GM18861 (cell line): ENCODE results near the gene RRP8.

ENCODE experiments used
- ATAC-seq: cut with Tn5 transposase; IDR thresholded peaks from one replicate; pipeline ENCODE4 v1.9.1; 2021; ENCODE audit not compliant: unreplicated experiment

Gene RRP8

GRCh38 chr11:6618117-6619003, 14.9 kb upstream of the RRP8 start:
- no peak for ATAC-seq

GRCh38 chr11:6617315-6617781, 13.9 kb upstream of the RRP8 start:
- no peak for ATAC-seq

DNA sequence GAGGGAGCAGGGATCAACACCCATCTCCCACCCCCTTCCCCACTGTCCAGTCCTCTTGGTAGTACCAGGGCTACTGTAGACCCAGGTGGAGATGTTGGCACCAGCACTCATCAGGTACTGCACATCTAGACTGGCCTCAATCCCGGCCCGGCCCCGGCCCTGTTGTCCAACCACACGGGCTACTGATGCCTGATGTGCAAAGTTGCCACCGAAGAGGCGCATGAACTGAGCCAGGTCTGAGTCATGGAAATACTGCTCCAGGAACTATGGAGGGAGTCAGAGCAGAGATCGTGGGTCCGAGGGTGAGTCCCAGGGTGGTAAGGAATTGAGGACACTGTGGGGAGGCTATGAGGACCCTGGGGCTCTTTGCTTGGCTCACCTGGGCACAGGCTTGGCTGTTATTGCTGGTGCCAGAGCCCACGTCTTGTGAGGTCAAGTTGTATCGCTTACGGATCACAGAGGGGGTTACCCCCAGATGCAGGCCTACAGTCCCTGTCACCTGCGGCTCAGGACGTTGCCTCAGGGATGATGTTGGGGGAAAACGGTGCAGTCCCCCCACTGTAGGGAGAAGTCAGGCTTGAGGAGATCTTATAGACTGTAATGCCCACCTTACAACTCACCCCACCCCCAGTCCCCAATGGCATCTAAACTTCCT, 13.3 kb upstream of the RRP8 start:
- ATAC-seq, result no peak

DNA sequence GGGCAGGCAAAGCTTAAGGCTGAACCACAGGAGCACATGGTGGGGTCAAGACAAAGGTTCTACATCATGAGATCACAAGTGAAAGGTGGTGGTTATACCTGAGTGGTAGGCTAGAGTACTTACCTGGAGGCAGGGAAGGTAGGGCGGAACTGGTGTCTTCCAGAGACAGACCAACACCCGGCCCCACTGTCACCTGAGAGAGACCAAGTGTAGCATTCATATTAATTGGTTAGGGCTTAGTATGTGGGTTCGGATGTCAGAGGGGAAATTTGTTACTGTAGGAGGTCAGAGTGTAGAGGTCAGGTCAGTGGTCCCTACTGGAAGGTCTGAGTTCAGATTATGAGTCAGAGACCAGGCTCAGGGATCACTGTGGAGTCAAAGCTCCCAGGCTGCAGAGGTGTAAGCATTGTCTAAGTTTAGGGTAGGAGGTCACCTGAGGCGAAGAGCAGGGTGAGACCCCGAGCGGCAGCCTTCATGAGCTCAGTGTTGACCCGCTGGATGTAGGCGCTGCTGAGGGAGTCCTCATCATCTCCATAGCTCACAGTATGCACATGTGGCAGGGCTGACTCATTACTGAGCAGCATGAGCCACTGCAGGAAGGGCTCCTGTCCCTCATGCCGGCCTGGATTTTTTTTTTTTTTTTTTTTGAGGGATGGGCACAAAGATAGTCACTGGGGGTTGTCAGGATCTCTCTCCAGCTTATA, 12.6 kb upstream of the RRP8 start:
- ATAC-seq, result no peak

DNA sequence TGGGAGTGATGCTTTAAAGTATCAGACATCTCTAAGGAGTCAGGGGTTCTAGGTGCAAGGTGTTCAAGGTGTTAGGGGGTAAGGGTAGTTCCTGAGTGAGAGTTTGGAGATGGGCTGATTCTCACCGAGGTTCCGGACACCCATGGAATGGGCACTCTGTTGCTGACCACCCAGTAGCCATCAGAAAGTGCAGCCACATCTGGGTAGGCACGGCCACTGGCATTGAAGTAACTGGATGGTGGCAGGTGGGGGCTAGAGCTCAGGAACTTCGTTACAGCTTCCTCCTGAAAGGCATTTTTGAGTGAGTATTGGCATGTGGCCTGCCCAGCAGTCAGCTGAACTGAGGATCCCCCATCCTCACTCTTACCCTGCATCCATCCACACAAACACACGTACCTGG, 11.6 kb upstream of the RRP8 start:
- no peak for ATAC-seq

- no peak for ATAC-seq
Observed at GRCh38 chr11:6614446-6614845, 11.0 kb upstream of the RRP8 start.

GRCh38 chr11:6613496-6613895, 10.1 kb upstream of the RRP8 start:
- ATAC-seq, result no peak

DNA sequence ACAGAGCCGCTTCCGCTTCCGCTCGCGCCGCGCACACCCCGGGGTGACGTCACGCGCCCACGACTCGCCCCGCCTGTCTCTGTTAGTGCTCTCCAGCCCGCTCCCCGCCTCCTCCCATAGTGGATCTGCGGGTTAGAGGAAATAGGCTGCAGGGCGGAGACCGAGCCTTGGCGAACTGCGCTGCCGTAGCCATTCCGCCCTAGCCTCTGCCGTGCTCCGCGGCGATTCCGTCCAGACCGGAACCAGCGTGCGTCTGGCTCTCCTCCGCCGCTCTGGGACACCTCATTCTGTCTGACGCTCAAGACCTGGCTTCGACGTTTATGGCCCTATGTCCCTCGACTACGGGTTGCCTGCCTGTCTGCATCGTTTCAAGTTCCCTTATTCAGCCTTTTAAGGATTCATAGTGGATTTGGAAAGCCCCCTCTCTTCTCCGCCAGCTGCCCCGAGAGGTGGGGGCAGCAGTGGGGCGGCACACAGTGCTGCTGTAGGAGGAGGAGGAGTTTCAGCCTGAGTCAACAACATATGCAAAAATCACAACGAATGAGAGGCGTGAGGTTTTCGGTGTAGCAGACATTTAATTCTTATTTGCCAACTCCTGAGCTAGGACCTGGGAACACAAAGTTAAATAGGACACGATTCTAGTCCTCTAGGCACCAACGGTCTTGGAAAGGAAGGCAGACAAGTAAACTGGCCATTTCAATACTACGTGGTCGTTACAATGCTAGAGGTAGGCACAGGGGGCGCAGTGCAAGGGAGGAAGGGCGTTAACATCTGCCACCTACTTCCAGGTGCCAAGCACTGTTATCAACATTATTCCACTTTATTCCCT, 9.0 kb upstream of the RRP8 start, which contains the start of gene TAF10:
Gene TAF10, minus strand, starts transcription at position 4 of the 829 bp plus-strand sequence. CDS start 27 bp downstream, outside the sequence.
- ATAC-seq, result peak; percentile 69

DNA sequence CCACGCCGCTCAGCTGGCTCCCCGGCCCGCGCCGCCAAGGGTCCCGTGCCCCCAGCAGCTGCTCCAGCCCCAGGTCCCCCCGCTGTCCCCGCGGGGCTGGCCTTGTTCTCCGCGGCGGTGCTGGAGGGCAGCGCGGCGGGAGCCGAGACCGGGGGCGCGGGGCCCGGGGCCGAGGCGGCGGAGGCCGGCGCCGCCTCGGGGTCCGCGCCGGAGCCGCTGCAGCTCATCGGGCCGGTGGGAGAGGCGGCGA, 8.5 kb upstream of the RRP8 start:
- ATAC-seq, result peak; percentile 4

DNA sequence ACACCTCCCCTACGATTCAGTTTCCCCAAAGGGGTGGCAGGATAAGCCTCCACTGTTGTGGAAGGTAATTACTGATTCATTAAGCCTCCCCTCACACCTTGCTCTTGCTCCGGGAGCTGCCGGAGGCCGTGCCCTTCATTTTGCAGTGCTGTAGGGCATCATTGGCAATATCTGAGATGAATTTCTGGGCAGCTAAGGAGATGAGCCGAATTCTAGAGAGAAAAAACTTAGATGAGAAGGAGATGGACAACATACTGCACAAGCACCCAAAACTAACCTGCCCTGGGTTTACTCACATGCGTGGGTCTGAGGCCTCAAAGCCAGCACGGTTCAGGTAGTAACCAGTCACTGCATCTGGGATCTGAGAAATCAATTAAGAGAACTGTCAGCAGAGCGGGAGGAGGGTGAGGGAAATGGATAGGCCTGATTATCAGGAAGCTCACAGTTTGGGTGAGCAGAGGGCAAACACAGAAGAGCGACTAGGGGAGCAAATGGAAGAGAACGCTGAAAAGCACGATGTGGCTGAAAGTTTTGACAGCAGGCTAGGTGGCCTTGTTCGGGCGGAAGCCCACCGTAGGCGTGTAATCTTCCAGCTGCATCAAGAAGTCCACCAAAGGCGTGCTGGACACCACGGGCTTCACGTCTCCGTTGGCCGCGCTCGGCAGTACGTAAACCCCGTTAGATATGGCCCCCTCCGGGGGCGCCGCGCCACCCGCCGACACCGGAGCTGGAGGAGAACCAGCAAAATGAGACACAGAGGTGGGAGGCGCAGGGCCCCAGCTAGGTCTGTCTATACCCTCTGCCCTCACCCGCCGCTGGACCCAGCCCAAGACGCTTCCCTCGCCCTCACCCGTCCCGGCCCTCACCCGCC, 7.9 kb upstream of the RRP8 start:
- ATAC-seq, result no peak

DNA sequence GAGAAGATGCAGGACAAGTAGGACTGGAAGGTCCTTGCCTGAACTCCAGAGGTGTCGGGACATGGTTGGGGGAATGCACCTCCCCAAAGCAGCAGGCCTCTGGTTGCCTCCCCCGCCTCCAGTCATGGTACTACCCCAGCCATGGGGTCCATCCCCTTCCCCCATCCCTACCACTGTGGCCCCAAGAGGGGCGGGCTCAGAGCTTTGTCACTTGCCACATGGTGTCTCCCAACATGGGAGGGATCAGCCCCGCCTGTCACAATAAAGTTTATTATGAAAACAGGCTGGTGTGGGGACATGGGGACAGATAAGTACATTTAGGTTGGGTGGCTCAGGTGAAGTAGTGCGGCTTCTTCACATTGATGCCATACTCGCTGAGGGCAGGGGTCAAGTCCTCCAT, 7.2 kb upstream of the RRP8 start:
- no peak for ATAC-seq

DNA sequence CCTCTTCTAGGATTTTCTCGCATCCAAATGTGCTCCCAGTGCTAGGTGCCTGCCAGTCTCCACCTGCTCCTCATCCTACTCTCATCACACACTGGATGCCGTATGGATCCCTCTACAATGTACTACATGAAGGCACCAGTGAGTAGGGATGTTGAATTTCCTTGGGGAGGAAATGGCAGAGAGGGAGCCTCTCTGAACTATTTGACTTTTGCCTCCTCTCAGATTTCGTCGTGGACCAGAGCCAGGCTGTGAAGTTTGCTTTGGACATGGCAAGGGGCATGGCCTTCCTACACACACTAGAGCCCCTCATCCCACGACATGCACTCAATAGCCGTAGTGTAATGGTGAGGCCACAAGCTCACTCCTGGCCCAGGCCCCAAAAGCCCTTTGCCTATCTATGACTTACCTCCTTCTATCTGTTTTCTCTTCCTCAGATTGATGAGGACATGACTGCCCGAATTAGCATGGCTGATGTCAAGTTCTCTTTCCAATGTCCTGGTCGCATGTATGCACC, 6.1 kb upstream of the RRP8 start:
- ATAC-seq, result no peak

GRCh38 chr11:6608726-6609501, 5.5 kb upstream of the RRP8 start:
- ATAC-seq, result no peak

DNA sequence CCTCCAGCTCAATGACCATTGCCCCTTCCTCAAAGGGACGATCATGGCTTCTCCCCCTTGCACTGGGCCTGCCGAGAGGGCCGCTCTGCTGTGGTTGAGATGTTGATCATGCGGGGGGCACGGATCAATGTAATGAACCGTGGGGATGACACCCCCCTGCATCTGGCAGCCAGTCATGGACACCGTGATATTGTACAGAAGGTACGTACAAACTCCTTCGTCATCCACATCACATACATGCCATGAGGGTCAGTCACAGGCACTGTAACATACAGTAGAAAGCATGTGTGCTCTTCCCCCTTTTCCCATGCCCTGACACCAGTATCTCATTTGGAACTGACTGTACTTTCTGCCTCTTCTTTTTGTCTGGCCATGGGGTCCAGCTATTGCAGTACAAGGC, 4.6 kb upstream of the RRP8 start:
- no peak for ATAC-seq

DNA sequence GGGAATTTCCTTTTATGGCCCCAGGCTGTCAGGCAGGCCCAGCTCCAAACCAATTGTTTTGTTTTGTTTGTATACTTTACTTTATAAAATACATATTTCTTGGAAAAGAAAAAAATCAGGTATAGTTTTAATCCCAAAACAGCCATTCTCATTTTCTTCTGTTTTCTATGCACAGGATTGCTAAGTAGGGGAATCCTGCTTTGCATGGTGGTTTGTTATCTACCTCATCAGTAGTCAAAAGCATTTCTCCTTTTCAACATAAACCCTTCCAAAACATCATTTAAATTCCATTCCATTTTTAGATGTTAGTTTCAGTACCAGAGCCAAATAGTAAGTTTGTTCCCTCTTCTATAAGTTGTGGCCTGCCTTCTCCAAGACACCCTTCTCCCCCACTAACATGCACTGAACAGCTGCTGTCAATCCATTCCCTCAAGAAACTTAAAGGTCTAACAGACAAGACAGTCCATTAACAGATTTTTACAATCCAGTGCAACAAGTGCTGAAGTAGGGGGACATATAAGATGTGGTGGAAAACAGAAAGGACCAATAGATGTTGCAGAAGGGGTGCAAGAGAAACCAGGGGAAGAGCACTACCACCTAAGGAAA, 3.9 kb upstream of the RRP8 start:
- ATAC-seq, result no peak

DNA sequence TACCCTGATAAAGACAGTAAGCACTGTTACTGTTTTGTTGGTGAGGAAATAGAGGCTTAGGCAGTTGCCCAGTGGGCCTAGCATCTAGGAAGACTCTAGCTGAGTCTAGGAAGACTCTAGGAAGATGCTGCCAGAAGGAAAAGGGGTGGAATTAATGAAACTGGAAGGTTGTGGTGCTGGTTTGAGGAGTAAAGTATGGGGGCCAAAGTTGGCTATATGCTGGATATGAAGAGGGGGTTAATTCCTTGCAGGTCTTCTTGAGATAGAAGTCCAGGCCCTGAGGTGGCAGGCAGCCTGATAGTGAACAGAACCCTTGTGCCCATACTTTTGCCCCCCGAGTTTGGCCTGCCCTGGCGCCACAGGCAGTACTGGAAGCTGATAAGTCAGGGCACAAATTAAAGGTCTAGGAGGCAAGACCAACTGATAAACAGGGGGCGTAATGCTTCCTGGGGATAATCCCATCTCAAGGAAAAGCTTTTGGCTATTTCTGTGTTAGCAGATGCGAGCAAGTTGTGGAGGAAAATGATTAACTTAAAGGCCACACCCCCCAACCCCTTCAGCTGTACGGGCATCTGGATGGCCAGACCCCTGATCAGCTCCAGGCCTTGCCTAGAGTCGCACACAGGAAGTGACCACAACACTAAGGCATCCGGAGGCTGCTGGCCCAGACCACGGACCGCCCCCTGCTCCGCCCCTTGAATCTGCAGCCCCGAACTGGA, 3.2 kb upstream of the RRP8 start:
- peak; percentile 48 for ATAC-seq

DNA sequence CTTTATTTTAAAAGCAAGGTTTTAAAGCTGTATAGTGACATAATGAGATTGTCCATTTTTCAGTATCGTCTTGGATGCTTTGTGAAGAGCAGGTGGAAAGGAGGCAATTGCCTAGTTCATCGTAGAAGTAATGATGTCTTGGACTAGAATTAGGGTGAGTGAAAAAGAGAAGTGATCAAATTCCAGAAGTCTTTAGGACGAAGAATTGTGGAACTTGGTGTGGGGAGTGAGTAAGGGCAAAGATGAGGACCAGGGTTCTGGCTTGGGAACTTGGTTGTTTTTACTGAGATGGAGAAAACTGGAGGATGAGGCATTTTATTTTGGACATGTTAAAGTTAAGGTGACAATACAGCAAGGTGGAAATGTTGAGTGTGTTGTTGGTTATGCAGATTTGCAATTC, 1.4 kb upstream of the RRP8 start:
- no peak for ATAC-seq

GRCh38 chr11:6604081-6604626, 738 bp upstream of the RRP8 start:
- ATAC-seq, result peak; percentile 40
